Measurements from ENCODE around the gene FNDC3B.

DNA sequence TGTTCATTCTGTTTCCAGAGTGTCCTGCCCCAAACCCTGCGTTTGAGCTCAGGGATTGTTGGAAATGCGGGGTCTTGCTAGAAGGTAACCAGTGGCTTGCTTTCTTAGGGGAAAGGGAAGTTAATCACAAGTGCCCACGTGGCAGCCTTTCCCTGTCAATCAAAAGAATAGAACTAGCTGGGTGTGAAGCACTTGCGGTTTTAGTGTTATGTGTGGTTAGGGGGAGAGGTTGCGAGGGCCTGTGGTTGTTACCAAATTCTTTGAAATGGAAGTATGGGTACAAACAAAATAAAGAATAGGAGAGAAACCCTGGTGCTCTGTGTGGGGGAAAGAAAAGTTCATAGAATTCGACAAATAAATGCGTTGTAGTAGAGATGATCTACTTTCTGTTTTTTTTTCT, 67.6 kb downstream of the FNDC3B start:
- TF ChIP-seq POLR2AphosphoS5 (IDR thresholded peaks at IDR 0.05) (no peak), EP300 (IDR thresholded peaks at IDR 0.05) (no peak)
- TF ChIP-seq, protein P1, sequence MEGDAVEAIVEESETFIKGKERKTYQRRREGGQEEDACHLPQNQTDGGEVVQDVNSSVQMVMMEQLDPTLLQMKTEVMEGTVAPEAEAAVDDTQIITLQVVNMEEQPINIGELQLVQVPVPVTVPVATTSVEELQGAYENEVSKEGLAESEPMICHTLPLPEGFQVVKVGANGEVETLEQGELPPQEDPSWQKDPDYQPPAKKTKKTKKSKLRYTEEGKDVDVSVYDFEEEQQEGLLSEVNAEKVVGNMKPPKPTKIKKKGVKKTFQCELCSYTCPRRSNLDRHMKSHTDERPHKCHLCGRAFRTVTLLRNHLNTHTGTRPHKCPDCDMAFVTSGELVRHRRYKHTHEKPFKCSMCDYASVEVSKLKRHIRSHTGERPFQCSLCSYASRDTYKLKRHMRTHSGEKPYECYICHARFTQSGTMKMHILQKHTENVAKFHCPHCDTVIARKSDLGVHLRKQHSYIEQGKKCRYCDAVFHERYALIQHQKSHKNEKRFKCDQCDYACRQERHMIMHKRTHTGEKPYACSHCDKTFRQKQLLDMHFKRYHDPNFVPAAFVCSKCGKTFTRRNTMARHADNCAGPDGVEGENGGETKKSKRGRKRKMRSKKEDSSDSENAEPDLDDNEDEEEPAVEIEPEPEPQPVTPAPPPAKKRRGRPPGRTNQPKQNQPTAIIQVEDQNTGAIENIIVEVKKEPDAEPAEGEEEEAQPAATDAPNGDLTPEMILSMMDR (IDR thresholded peaks at IDR 0.05), result no peak
